Cardiac muscle cell (in vitro differentiated cells and primary cell): ENCODE measurements around the gene SNED1. TPM values are rescaled to one million over a fixed set of nuclear protein-coding genes. Genes with fewer than 3 reads are reported as not detected.

ENCODE experiments used
- DNase-seq, 2 donors: peaks; one replicate each; pipeline versions ENCODE4 v3.0.0 to v3.0.0-alpha.2; 2010 to 2017; ENCODE audit warnings: low read depth in 1 of 2, low spot score in 1 of 2
- H3K27ac ChIP-seq: fragments of 200-600 bp; sonication (generic); 2 replicates; pipeline ENCODE4 v1.5.1; 2016
- H3K27me3 ChIP-seq: fragments of 200-600 bp; sonication (generic); 2 replicates; pipeline ENCODE4 v1.6.0; 2016; ENCODE audit warnings: control low read depth
- H3K36me3 ChIP-seq: fragments of 200-600 bp; sonication (generic); 2 replicates; pipeline ENCODE4 v1.5.1; 2016; ENCODE audit warnings: control low read depth
- H3K4me1 ChIP-seq: fragments of 200-600 bp; sonication (generic); 2 replicates; pipeline ENCODE4 v1.8.1; 2017; ENCODE audit warnings: low read depth, mild to moderate bottlenecking, mixed run types
- H3K4me3 ChIP-seq: fragments of 200-600 bp; sonication (generic); 2 replicates; pipeline ENCODE4 v1.5.1; 2016; ENCODE audit warnings: mild to moderate bottlenecking
- H3K9me3 ChIP-seq: fragments of 200-600 bp; sonication (generic); 2 replicates; pipeline ENCODE4 v1.5.1; 2017; ENCODE audit warnings: low read depth, mild to moderate bottlenecking, control low read depth
- polyA plus RNA-seq: library from polyadenylated mRNA; unstranded; fragments of >200 nt; fragmentation: Nextera tagmentation; extraction: Ambion mirVana; gene quantifications from 2 replicates; pipeline ENCODE4 v1.2.1, GENCODE V29; 2016
- total RNA-seq: library from RNA; depleted of rRNA; stranded (reverse); fragments of >200 nt; gene quantifications from 2 replicates; pipeline ENCODE4 v1.2.3, GENCODE V29; 2016
- TF ChIP-seq, protein P1 (sequence below): IDR thresholded peaks from 2 replicates; pipeline ENCODE4 v1.5.1; 2012; ENCODE audit warnings: low read depth, mild to moderate bottlenecking, low read length

SNED1 gene
- total and polyA plus RNA-seq, 2 experiments from 2014 or later: 0.09 to 0.76 TPM

DNA sequence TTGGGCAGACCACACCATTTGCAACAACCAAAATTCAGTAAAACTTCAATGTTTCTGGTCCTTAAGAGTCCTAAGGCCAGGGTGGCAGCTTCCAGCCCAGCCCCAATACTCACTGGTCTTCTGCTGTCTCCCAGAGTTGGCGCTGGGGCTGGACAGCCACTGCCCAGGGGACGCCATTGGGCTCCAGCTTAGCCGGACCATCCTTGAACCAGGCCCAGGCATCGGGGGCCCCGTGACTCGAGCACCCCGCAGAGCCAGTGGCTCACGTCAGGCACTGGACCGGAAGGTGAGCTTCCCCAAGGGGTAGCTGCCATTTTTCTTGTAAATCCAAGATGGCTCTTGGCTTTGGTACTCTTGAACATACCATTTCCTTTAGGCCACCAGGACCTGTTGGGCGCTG is 21.8 kb downstream of the SNED1 start:
- Histone ChIP-seq H3K4me3 (no peak overlapping the region), H3K4me1 (no peaks in the 10 kb centered on the region), H3K9me3 (no peaks in the 10 kb centered on the region), H3K27me3 (no peaks in the 10 kb centered on the region), H3K27ac (no peak overlapping the region), H3K36me3 (no peaks in the 10 kb centered on the region)
- DNase-seq: no peak
- TF ChIP-seq, protein P1, sequence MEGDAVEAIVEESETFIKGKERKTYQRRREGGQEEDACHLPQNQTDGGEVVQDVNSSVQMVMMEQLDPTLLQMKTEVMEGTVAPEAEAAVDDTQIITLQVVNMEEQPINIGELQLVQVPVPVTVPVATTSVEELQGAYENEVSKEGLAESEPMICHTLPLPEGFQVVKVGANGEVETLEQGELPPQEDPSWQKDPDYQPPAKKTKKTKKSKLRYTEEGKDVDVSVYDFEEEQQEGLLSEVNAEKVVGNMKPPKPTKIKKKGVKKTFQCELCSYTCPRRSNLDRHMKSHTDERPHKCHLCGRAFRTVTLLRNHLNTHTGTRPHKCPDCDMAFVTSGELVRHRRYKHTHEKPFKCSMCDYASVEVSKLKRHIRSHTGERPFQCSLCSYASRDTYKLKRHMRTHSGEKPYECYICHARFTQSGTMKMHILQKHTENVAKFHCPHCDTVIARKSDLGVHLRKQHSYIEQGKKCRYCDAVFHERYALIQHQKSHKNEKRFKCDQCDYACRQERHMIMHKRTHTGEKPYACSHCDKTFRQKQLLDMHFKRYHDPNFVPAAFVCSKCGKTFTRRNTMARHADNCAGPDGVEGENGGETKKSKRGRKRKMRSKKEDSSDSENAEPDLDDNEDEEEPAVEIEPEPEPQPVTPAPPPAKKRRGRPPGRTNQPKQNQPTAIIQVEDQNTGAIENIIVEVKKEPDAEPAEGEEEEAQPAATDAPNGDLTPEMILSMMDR: no peak

- H3K4me1 ChIP-seq: no peaks in the 10 kb centered on the region
- TF ChIP-seq, protein P1: no peak
- no peak for DNase-seq
- no peaks in the 10 kb centered on the region for H3K27me3 ChIP-seq
- H3K9me3 ChIP-seq: no peaks in the 10 kb centered on the region
- H3K4me3 ChIP-seq: no peak overlapping the region
- H3K36me3 ChIP-seq: no peaks in the 10 kb centered on the region
- no peak overlapping the region for H3K27ac ChIP-seq
Observed at GRCh38 chr2:241020629-241021190, 22.3 kb downstream of the SNED1 start.

DNA sequence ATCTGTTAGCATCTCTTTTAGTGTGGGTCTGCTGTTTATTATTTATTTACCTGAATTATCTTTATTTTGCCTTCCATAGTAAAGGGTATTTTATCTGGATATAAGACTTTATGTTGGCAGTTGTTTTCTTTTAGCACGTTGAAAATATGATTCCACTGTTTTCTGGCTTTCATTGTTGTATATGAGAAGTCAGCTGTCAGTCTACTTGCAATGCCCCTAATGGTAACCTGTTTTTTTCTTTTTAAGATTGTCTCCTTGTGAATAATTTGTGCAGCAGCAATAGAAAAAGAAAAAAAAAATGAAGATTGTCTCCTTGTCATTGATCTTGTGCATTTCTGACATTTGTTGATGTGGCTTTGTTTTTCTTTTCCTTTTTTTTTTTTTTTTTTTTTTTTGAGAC is 27.2 kb downstream of the SNED1 start:
- H3K4me3 ChIP-seq: no peak overlapping the region
- H3K27me3 ChIP-seq: no peaks in the 10 kb centered on the region
- no peak for DNase-seq
- H3K9me3 ChIP-seq: no peaks in the 10 kb centered on the region
- no peaks in the 10 kb centered on the region for H3K4me1 ChIP-seq
- H3K36me3 ChIP-seq: no peaks in the 10 kb centered on the region
- no peak overlapping the region for H3K27ac ChIP-seq
- TF ChIP-seq, protein P1: no peak

DNA sequence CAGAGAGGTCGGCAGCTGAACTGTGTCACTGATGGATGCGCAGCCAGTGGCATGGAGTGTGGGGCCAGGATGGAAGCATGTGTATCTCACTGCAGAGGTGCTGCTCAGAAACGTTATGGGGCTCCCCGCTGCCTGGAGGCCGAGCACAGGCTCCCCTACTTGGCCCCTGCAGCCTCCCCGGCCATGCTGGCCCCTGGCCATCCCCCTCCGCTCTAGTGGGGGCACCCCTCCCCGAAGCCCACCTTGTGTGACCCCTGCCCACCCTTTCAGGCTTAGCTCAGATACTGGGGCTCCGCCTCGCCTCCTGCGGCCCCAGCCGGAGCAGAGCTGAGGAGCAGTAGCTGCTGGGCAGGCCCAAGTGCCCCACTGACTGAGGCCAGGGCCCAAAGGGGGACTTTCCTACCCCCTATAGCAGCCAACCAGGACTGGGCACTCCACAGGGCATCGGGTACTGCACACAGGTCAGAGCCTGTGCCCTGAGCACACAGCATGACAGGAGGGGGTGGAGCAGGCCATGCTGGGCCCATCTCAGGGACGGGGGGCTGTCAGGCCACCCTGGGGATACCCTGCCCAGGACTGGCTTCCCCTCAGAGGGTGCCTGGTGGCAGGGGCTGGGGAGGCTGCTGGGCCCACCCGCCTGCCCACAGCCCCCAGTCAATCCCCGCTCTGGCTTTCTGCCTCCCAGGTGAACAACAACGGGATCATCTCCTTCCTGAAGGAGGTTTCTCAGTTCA is 31.3 kb downstream of the SNED1 start:
- H3K27ac ChIP-seq: no peak overlapping the region
- peaks cover 4% of the 10 kb centered on the region for H3K27me3 ChIP-seq
- no peak for DNase-seq
- H3K36me3 ChIP-seq: no peaks in the 10 kb centered on the region
- H3K9me3 ChIP-seq: no peaks in the 10 kb centered on the region
- TF ChIP-seq, protein P1: no peak
- H3K4me3 ChIP-seq: no peak overlapping the region
- H3K4me1 ChIP-seq: no peaks in the 10 kb centered on the region

- H3K36me3 ChIP-seq: no peaks in the 10 kb centered on the region
- TF ChIP-seq, protein P1: no peak
- no peaks in the 10 kb centered on the region for H3K9me3 ChIP-seq
- peaks cover 9% of the 10 kb centered on the region for H3K27me3 ChIP-seq
- H3K4me1 ChIP-seq: no peaks in the 10 kb centered on the region
- no peak for DNase-seq
- no peak overlapping the region for H3K27ac ChIP-seq
- H3K4me3 ChIP-seq: no peak overlapping the region
Observed at GRCh38 chr2:241030333-241030680, 31.9 kb downstream of the SNED1 start.
